Measurements from ENCODE around the gene WSCD2. TPM values are rescaled to one million over a fixed set of nuclear protein-coding genes. Genes with fewer than 3 reads are reported as not detected.

WSCD2 gene
- total RNA-seq, 2 donors from 2014 or later, result 0.26 to 1.3 TPM

GRCh38 chr12:108198043-108198442 is 69.0 kb downstream of the WSCD2 start:
- Histone ChIP-seq H3K4me1 (no peaks in the 10 kb centered on the region), H3K27me3 (no peaks in the 10 kb centered on the region), H3K9me3 (peaks cover 0 to 2% (median 0%) of the 10 kb centered on the region in 3 donors), H3K27ac (no peak overlapping the region), H3K36me3 (replicated peaks in 1 of 2; ENCODE audit: insufficient read depth in 1 of 2, low read depth in 2 of 2) (no peaks in the 10 kb centered on the region), H3K4me3 (no peak overlapping the region)
- intact Hi-C loops (cut with DNase I), result no loop called here
- TF ChIP-seq CTCF (IDR thresholded peaks at IDR 0.05) (no peak), POLR2A (IDR thresholded peaks at IDR 0.05) (no peak)
- DNase-seq (no peak), ATAC-seq (no peak)
- 40 to 47% methylated on average over 4 of the region's 4 CpGs for WGBS, 2 donors

GRCh38 chr12:108199106-108199505 is 70.0 kb downstream of the WSCD2 start:
- DNase-seq (no peak), ATAC-seq (no peak)
- Histone ChIP-seq H3K36me3 (replicated peaks in 1 of 2; ENCODE audit: insufficient read depth in 1 of 2, low read depth in 2 of 2) (no peaks in the 10 kb centered on the region), H3K27me3 (no peaks in the 10 kb centered on the region), H3K4me1 (no peaks in the 10 kb centered on the region), H3K9me3 (peaks cover 0 to 8% (median 0%) of the 10 kb centered on the region in 3 donors), H3K27ac (no peak overlapping the region), H3K4me3 (no peak overlapping the region)
- intact Hi-C loops (cut with DNase I), result no loop called here
- 46 to 47% methylated on average over 5 of the region's 5 CpGs for WGBS, 2 donors
- no peak for TF ChIP-seq POLR2A (IDR thresholded peaks at IDR 0.05)
- no peak for TF ChIP-seq CTCF (IDR thresholded peaks at IDR 0.05)

- Histone ChIP-seq H3K27me3 (no peaks in the 10 kb centered on the region), H3K27ac (no peak overlapping the region), H3K36me3 (replicated peaks in 1 of 2; ENCODE audit: insufficient read depth in 1 of 2, low read depth in 2 of 2) (no peaks in the 10 kb centered on the region), H3K4me1 (no peaks in the 10 kb centered on the region), H3K9me3 (peaks cover 0 to 8% (median 0%) of the 10 kb centered on the region in 3 donors), H3K4me3 (no peak overlapping the region)
- ATAC-seq, result no peak
- TF ChIP-seq POLR2A (IDR thresholded peaks at IDR 0.05), result no peak
- TF ChIP-seq CTCF (IDR thresholded peaks at IDR 0.05), result no peak
- 27 to 42% methylated on average over 6 of the region's 6 CpGs for WGBS, 2 donors
- no peak for DNase-seq
- intact Hi-C loops (cut with DNase I), result no loop called here
Observed at GRCh38 chr12:108201808-108202207, 72.7 kb downstream of the WSCD2 start.

GRCh38 chr12:108204117-108204987 is 75.3 kb downstream of the WSCD2 start:
- no peak overlapping the region for H3K4me3 ChIP-seq
- peaks cover 0 to 8% (median 0%) of the 10 kb centered on the region in 3 donors for H3K9me3 ChIP-seq
- ATAC-seq (no peak), DNase-seq (no peak)
- TF ChIP-seq POLR2A (IDR thresholded peaks at IDR 0.05) (no peak), CTCF (IDR thresholded peaks at IDR 0.05) (no peak)
- H3K4me1 ChIP-seq, result no peaks in the 10 kb centered on the region
- no peaks in the 10 kb centered on the region for H3K36me3 ChIP-seq (replicated peaks in 1 of 2; ENCODE audit: insufficient read depth in 1 of 2, low read depth in 2 of 2)
- no peaks in the 10 kb centered on the region for H3K27me3 ChIP-seq
- intact Hi-C loops (cut with DNase I), result no loop called here
- H3K27ac ChIP-seq, result no peak overlapping the region
- 47 to 57% methylated on average over 8 of the region's 9 CpGs for WGBS, 2 donors

GRCh38 chr12:108205864-108206263 is 76.8 kb downstream of the WSCD2 start:
- intact Hi-C loops (cut with DNase I), result no loop called here
- no peak for ATAC-seq
- no peaks in the 10 kb centered on the region for H3K36me3 ChIP-seq (replicated peaks in 1 of 2; ENCODE audit: insufficient read depth in 1 of 2, low read depth in 2 of 2)
- TF ChIP-seq POLR2A (IDR thresholded peaks at IDR 0.05), result no peak
- no peak for TF ChIP-seq CTCF (IDR thresholded peaks at IDR 0.05)
- 62 to 79% methylated on average over 1 of the region's 1 CpG for WGBS, 2 donors
- H3K4me3 ChIP-seq, result no peak overlapping the region
- peaks cover 0 to 8% (median 0%) of the 10 kb centered on the region in 3 donors for H3K9me3 ChIP-seq
- H3K27me3 ChIP-seq, result no peaks in the 10 kb centered on the region
- no peaks in the 10 kb centered on the region for H3K4me1 ChIP-seq
- H3K27ac ChIP-seq, result no peak overlapping the region
- no peak for DNase-seq

All from body of pancreas (tissue), 4 donors.